SK-N-SH (cell line): ENCODE data around the gene ARID1B. TPM values are rescaled to one million over a fixed set of nuclear protein-coding genes. Genes with fewer than 3 reads are reported as not detected.

ENCODE experiments used
- CTCF ChIA-PET: fragments of 300-600, 350-600 bp; formaldehyde crosslinking; extraction: SDS; loops from one replicate; lab custom pipeline; 2021; lab: Yijun Ruan, JAX
- POLR2A ChIA-PET: fragments of 350-600 bp; sonication (Branson Sonifier 250); formaldehyde crosslinking; extraction: SDS; loops from one replicate; lab custom pipeline; 2020; ENCODE audit warnings: antibody characterized with exemption, inconsistent platforms; lab: Yijun Ruan, JAX
- DNase-seq: peaks from one replicate; pipeline ENCODE4 v3.0.0; 2012
- H2AFZ ChIP-seq: fragments of 200-600 bp; sonication (generic); 2 replicates; pipeline ENCODE4 v1.8.1; 2016; ENCODE audit warnings: antibody characterized with exemption, mild to moderate bottlenecking, low read depth
- H3F3A ChIP-seq: fragments of 200-600 bp; sonication (generic); replicated peaks from 2 replicates; pipeline ENCODE3; 2016; ENCODE audit warnings: antibody characterized with exemption, mild to moderate bottlenecking; ENCODE audit not compliant: insufficient read depth
- H3K27ac ChIP-seq, 2 experiments: fragments of 200-500 bp in 1 of 2; fragments of 200-600 bp in 1 of 2; sonication (Bioruptor generic) in 1 of 2; sonication (generic), shearing (Covaris generic) in 1 of 2; 2 replicates each; pipeline versions ENCODE4 v1.5.1 to v1.6.1; 2014 to 2016; ENCODE audit warnings: low read depth in 2 of 2, inconsistent platforms in 1 of 2, low read length in 1 of 2, mild to moderate bottlenecking in 1 of 2, mixed read lengths in 1 of 2
- H3K27me3 ChIP-seq: fragments of 200-600 bp; sonication (generic), shearing (Covaris generic); 2 replicates; pipeline ENCODE4 v1.6.1; 2016; ENCODE audit warnings: mixed run types; ENCODE audit not compliant: insufficient read depth
- H3K36me3 ChIP-seq, 2 experiments: fragments of 200-500 bp in 1 of 2; fragments of 200-600 bp in 1 of 2; sonication (Bioruptor generic) in 1 of 2; sonication (generic) in 1 of 2; replicated peaks in 1 of 2; 2 replicates each; pipeline versions ENCODE3 to v1.5.1; 2014 to 2016; ENCODE audit warnings: low read length in 1 of 2, mild to moderate bottlenecking in 1 of 2; ENCODE audit not compliant: insufficient read depth in 2 of 2, control insufficient read depth in 1 of 2
- H3K4me1 ChIP-seq, 2 experiments: fragments of 200-500 bp in 1 of 2; fragments of 200-600 bp in 1 of 2; sonication (Bioruptor generic) in 1 of 2; sonication (generic), shearing (Covaris generic) in 1 of 2; 2 replicates each; pipeline versions ENCODE4 v1.5.1 to v1.6.1; 2014 to 2016; ENCODE audit warnings: low read depth in 1 of 2, low read length in 1 of 2, mixed run types in 1 of 2; ENCODE audit not compliant: insufficient read depth in 2 of 2, control insufficient read depth in 1 of 2
- H3K4me2 ChIP-seq: fragments of 200-600 bp; sonication (generic), shearing (Covaris generic); 2 replicates; pipeline ENCODE4 v1.6.1; 2017; ENCODE audit warnings: mixed run types
- H3K4me3 ChIP-seq, 2 experiments: fragments of 200-500 bp in 1 of 2; fragments of 200-600 bp in 1 of 2; sonication (Bioruptor generic) in 1 of 2; sonication (generic), shearing (Covaris generic) in 1 of 2; 2 replicates each; pipeline versions ENCODE4 v1.5.1 to v1.8.1; 2014 to 2016; ENCODE audit warnings: low read depth in 2 of 2, inconsistent platforms in 1 of 2, low read length in 1 of 2, mild to moderate bottlenecking in 1 of 2, mixed read lengths in 1 of 2, moderate library complexity in 1 of 2
- H3K79me2 ChIP-seq: fragments of 200-600 bp; sonication (generic); 2 replicates; pipeline ENCODE4 v1.8.1; 2017; ENCODE audit warnings: mild to moderate bottlenecking; ENCODE audit not compliant: insufficient read depth
- H3K9ac ChIP-seq: fragments of 200-600 bp; sonication (generic); 2 replicates; pipeline ENCODE4 v1.6.1; 2017; ENCODE audit warnings: mixed run types
- H3K9me2 ChIP-seq: fragments of 200-600 bp; sonication (generic); 2 replicates; pipeline ENCODE4 v1.6.1; 2017; ENCODE audit warnings: mixed run types
- H3K9me3 ChIP-seq: fragments of 200-600 bp; sonication (generic); 2 replicates; pipeline ENCODE4 v1.6.1; 2017; ENCODE audit warnings: mixed run types, mild to moderate bottlenecking, moderate library complexity
- H4K20me1 ChIP-seq: fragments of 200-600 bp; sonication (generic); 2 replicates; pipeline ENCODE4 v1.6.1; 2017; ENCODE audit warnings: mild to moderate bottlenecking, mixed run types; ENCODE audit not compliant: insufficient read depth
- CHD2 ChIP-seq: fragments of 150-350 bp; IDR thresholded peaks from 2 replicates; pipeline ENCODE4 v1.6.1; 2018; ENCODE audit warnings: low read length; ENCODE audit not compliant: partially characterized antibody
- EP300 ChIP-seq, 2 experiments: IDR thresholded peaks; 2 replicates each; pipeline versions ENCODE4 v1.4.0 to v1.6.1; 2012; ENCODE audit warnings: borderline replicate concordance in 1 of 2, low read depth in 1 of 2, low read length in 1 of 2
- EZH2phosphoT487 ChIP-seq: fragments of 200-600 bp; sonication (generic); IDR thresholded peaks from 2 replicates; pipeline ENCODE4 v1.6.1; 2017; ENCODE audit warnings: low read depth, mixed run types, mild to moderate bottlenecking, antibody characterized with exemption, moderate library complexity, borderline replicate concordance
- FOSL2 ChIP-seq: IDR thresholded peaks from 2 replicates; pipeline ENCODE4 v1.4.0; 2012; ENCODE audit warnings: low read depth, mild to moderate bottlenecking, moderate library complexity, borderline replicate concordance
- FOXJ3 ChIP-seq: sonication (generic); formaldehyde crosslinking; IDR thresholded peaks from 2 replicates; pipeline ENCODE4 v1.5.1; 2020; ENCODE audit warnings: mild to moderate bottlenecking, missing genetic modification reagents
- FOXM1 ChIP-seq: IDR thresholded peaks from 2 replicates; pipeline ENCODE4 v1.4.0; 2012; ENCODE audit warnings: low read depth, mild to moderate bottlenecking
- GABPA ChIP-seq: IDR thresholded peaks from 2 replicates; pipeline ENCODE4 v1.4.0; 2012; ENCODE audit warnings: low read depth, mild to moderate bottlenecking
- GATA2 ChIP-seq: sonication (generic); formaldehyde crosslinking; IDR thresholded peaks from 2 replicates; pipeline ENCODE4 v1.5.0; 2020; ENCODE audit warnings: mild to moderate bottlenecking, missing genetic modification reagents
- JUND ChIP-seq: IDR thresholded peaks from 2 replicates; pipeline ENCODE4 v1.4.0; 2012
- MEF2A ChIP-seq: IDR thresholded peaks from 2 replicates; pipeline ENCODE4 v1.4.0; 2012; ENCODE audit warnings: low read depth, borderline replicate concordance
- MXI1 ChIP-seq: IDR thresholded peaks from 2 replicates; pipeline ENCODE4 v1.6.1; 2012; ENCODE audit warnings: mild to moderate bottlenecking, low read depth, low read length, improper control_type of control experiment
- NFIC ChIP-seq: IDR thresholded peaks from 2 replicates; pipeline ENCODE4 v1.4.0; 2012; ENCODE audit warnings: borderline replicate concordance
- NRF1 ChIP-seq: IDR thresholded peaks from 2 replicates; pipeline ENCODE4 v1.6.1; 2012; ENCODE audit warnings: low read depth, mild to moderate bottlenecking, low read length
- RAD21 ChIP-seq: IDR thresholded peaks from 2 replicates; pipeline ENCODE4 v1.6.1; 2012; ENCODE audit warnings: mild to moderate bottlenecking, low read length
- RCOR1 ChIP-seq: fragments of 150-350 bp; IDR thresholded peaks from 2 replicates; pipeline ENCODE4 v1.6.1; 2017; ENCODE audit warnings: antibody characterized with exemption, low read length
- RFX5 ChIP-seq: IDR thresholded peaks from 2 replicates; pipeline ENCODE4 v1.6.1; 2012; ENCODE audit warnings: mild to moderate bottlenecking, improper control_type of control experiment, low read length
- SIN3A ChIP-seq: IDR thresholded peaks from 2 replicates; pipeline ENCODE4 v1.6.1; 2012; ENCODE audit warnings: low read depth, mild to moderate bottlenecking, low read length, moderate library complexity, borderline replicate concordance
- TAF1 ChIP-seq: IDR thresholded peaks from 2 replicates; pipeline ENCODE4 v1.6.1; 2012; ENCODE audit warnings: low read depth, mild to moderate bottlenecking, low read length, moderate library complexity, borderline replicate concordance
- TEAD4 ChIP-seq: IDR thresholded peaks from 2 replicates; pipeline ENCODE4 v1.4.0; 2012; ENCODE audit warnings: mild to moderate bottlenecking, borderline replicate concordance; ENCODE audit not compliant: insufficient read depth
- YY1 ChIP-seq: IDR thresholded peaks from 2 replicates; pipeline ENCODE4 v1.4.0; 2012; ENCODE audit warnings: low read depth, mild to moderate bottlenecking
- ZBTB33 ChIP-seq: IDR thresholded peaks from 2 replicates; pipeline ENCODE4 v1.4.0; 2012; ENCODE audit warnings: low read depth, borderline replicate concordance
- WGBS: methylation state at CpG from one replicate; pipeline ENCODE4 v1.1.6; 2017; ENCODE audit warnings: low lambda C conversion rate; 5-methylcytosine and 5-hydroxymethylcytosine counted together
- polyA plus RNA-seq, 3 experiments: library from polyadenylated mRNA; depleted of rRNA; stranded (reverse); fragments of >200 nt; gene quantifications; 2 replicates each; pipeline ENCODE4 v1.2.3, GENCODE V29; 2012
- TF ChIP-seq, protein P1 (sequence below): fragments of 150-350 bp; IDR thresholded peaks from 2 replicates; pipeline ENCODE4 v1.6.1; 2017; ENCODE audit warnings: antibody characterized with exemption, low read length, low read depth, borderline replicate concordance
- TF ChIP-seq, protein P2 (sequence below): IDR thresholded peaks from 2 replicates; pipeline ENCODE4 v1.4.0; 2012; ENCODE audit warnings: low read depth

ARID1B gene
- polyA plus RNA-seq, 1 of the 3 experiments (the other 2 are of a cell fraction), result 13.6 TPM

GRCh38 chr6:156814036-156814581 lies 36.9 kb downstream of the ARID1B start:
- H3K9ac ChIP-seq, result no peak overlapping the region
- no peak overlapping the region for H3K4me2 ChIP-seq
- H2AFZ ChIP-seq, result no peak overlapping the region
- peaks cover 0 to 12% of the 10 kb centered on the region in 2 experiments; a peak in 3 of 4 replicates for H3K4me1 ChIP-seq
- no peaks in the 10 kb centered on the region for H3K9me2 ChIP-seq
- 88% methylated on average over 8 of the region's 8 CpGs for WGBS
- no peak overlapping the region for H3K4me3 ChIP-seq
- H3F3A ChIP-seq, result no peaks in the 10 kb centered on the region
- H3K9me3 ChIP-seq, result no peaks in the 10 kb centered on the region
- no peaks in the 10 kb centered on the region for H3K27me3 ChIP-seq
- H3K79me2 ChIP-seq, result peaks cover 99% of the 10 kb centered on the region
- H4K20me1 ChIP-seq, result peaks cover 96% of the 10 kb centered on the region
- TF ChIP-seq MXI1, result no peak
- TF ChIP-seq MEF2A, result no peak
- TF ChIP-seq RAD21, result no peak
- no peak for TF ChIP-seq NRF1
- TF ChIP-seq GATA2, result no peak
- TF ChIP-seq JUND, result no peak
- TF ChIP-seq GABPA, result no peak
- no peak for TF ChIP-seq RCOR1
- TF ChIP-seq FOXM1, result no peak
- no peak for TF ChIP-seq CHD2
- no peak for TF ChIP-seq FOXJ3 (CRISPR knock-in tag)
- no peak for TF ChIP-seq TEAD4
- no peak for TF ChIP-seq TAF1
- TF ChIP-seq EP300 (IDR thresholded peaks at IDR 0.05; ENCODE audit: borderline replicate concordance in 1 of 2, low read depth in 1 of 2, low read length in 1 of 2), result no peak
- TF ChIP-seq YY1, result no peak
- TF ChIP-seq ZBTB33, result no peak
- TF ChIP-seq RFX5, result no peak
- no peaks in the 10 kb centered on the region for H3K36me3 ChIP-seq
- no peak for DNase-seq
- ChIA-PET CTCF (no interaction called here), POLR2A (no interaction called here)
- H3K27ac ChIP-seq, result no peak overlapping the region

GRCh38 chr6:156816505-156816904 lies 39.3 kb downstream of the ARID1B start:
- Histone ChIP-seq H3K9me2 (no peaks in the 10 kb centered on the region), H4K20me1 (peaks cover 96% of the 10 kb centered on the region), H3K9ac (no peak overlapping the region), H2AFZ (no peak overlapping the region), H3F3A (peaks cover 3% of the 10 kb centered on the region), H3K79me2 (peaks cover 99% of the 10 kb centered on the region), H3K4me3 (no peak overlapping the region), H3K27me3 (no peaks in the 10 kb centered on the region), H3K27ac (no peak overlapping the region), H3K36me3 (no peaks in the 10 kb centered on the region), H3K9me3 (no peaks in the 10 kb centered on the region), H3K4me2 (no peak overlapping the region), H3K4me1 (peaks cover 0 to 14% of the 10 kb centered on the region in 2 experiments; a peak in 3 of 4 replicates)
- 93% methylated on average over 7 of the region's 7 CpGs for WGBS
- DNase-seq, result no peak
- TF ChIP-seq SIN3A (no peak), YY1 (no peak), GABPA (no peak), RAD21 (no peak), ZBTB33 (no peak), EZH2phosphoT487 (no peak), CHD2 (no peak), NFIC (no peak), FOSL2 (no peak), TEAD4 (no peak), FOXJ3 (CRISPR knock-in tag) (no peak), MXI1 (no peak), GATA2 (no peak)
- TF ChIP-seq, protein P1, sequence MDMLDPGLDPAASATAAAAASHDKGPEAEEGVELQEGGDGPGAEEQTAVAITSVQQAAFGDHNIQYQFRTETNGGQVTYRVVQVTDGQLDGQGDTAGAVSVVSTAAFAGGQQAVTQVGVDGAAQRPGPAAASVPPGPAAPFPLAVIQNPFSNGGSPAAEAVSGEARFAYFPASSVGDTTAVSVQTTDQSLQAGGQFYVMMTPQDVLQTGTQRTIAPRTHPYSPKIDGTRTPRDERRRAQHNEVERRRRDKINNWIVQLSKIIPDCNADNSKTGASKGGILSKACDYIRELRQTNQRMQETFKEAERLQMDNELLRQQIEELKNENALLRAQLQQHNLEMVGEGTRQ, result no peak
- TF ChIP-seq, protein P2, sequence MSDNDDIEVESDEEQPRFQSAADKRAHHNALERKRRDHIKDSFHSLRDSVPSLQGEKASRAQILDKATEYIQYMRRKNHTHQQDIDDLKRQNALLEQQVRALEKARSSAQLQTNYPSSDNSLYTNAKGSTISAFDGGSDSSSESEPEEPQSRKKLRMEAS, result no peak
- ChIA-PET POLR2A (no interaction called here), CTCF (no interaction called here)
